Upper lobe of left lung (tissue), 4 donors: ENCODE results near the gene SLC26A1.

Experiments used
- EP300 ChIP-seq, 4 donors: sonication (generic); formaldehyde crosslinking; IDR thresholded peaks; one replicate each; pipeline ENCODE4 v1.5.1; 2017; ENCODE audit warnings: antibody characterized with exemption in 4 of 4, control low read depth in 2 of 4
- POLR2A ChIP-seq, 4 donors: fragments of 450-650 bp; IDR thresholded peaks; one replicate each; pipeline ENCODE4 v1.5.1; 2016 to 2017; ENCODE audit warnings: antibody characterized with exemption in 4 of 4, mild to moderate bottlenecking in 2 of 4
- POLR2AphosphoS5 ChIP-seq, 2 donors: sonication (generic); formaldehyde crosslinking; IDR thresholded peaks; one replicate each; pipeline ENCODE4 v1.5.1; 2017; ENCODE audit warnings: antibody characterized with exemption in 2 of 2
- TF ChIP-seq, protein P1 (sequence below), 6 experiments: fragments of 450-650 bp in 4 of 6; fragments of 200-600 bp in 2 of 6; sonication (generic) in 2 of 6; IDR thresholded peaks; one replicate each; pipeline ENCODE4 v1.5.1; 2016 to 2019; ENCODE audit warnings: antibody characterized with exemption in 6 of 6

DNA sequence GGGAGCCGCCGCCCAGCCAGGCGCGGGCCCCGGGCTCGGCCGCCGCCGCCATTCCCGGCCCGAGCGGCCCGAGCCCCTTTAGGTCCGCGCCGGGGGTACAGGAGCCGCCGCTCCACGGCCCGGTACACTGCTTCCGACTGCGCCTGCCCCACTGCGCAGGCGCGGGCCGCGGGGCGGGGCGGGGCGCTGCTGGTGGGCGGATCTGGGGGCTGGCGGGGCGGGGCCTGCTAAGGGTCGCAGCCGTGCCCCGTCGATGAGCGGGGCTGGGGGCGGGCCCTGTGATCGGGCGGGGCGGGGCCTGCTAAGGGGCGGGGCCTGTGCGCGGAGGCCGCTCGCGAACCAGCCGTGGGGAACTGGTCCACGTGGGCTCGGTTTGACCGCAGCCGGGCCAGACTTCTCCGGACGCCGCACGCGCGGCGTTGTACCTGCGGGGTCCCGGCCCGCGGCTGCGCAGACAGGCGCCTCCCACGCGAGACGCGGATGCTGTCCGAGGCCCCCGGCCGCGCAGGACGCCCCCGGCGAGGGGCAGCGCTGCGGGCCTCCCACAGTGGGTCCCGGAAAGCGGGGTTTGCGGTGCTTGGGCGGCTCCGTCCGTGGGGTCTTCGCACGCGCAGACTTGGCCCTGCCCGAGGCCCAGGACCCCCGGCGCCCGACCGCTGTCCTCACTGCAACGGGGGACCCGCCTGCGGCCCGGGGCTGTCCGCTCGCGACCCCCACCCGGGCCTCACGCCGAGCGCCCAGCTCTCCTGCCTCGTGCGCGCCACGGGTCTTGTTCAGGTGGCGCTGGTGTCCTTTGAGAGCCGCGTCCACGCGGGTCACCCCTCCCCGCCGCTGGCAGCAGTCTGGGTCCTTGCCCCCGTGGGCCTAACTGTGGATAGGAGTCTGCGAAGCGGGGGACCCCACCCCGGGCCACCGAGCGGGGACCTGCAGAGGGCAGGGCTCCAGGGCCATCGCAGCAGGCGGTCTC lies 19.5 kb downstream of the SLC26A1 start, which contains the start of gene DGKQ:
- TF ChIP-seq EP300 (IDR thresholded peaks at IDR 0.05) (no peak), POLR2A (IDR thresholded peaks at IDR 0.05) (peak in 1 of 4 donors; percentile 36), POLR2AphosphoS5 (IDR thresholded peaks at IDR 0.05) (no peak)
- TF ChIP-seq, protein P1, sequence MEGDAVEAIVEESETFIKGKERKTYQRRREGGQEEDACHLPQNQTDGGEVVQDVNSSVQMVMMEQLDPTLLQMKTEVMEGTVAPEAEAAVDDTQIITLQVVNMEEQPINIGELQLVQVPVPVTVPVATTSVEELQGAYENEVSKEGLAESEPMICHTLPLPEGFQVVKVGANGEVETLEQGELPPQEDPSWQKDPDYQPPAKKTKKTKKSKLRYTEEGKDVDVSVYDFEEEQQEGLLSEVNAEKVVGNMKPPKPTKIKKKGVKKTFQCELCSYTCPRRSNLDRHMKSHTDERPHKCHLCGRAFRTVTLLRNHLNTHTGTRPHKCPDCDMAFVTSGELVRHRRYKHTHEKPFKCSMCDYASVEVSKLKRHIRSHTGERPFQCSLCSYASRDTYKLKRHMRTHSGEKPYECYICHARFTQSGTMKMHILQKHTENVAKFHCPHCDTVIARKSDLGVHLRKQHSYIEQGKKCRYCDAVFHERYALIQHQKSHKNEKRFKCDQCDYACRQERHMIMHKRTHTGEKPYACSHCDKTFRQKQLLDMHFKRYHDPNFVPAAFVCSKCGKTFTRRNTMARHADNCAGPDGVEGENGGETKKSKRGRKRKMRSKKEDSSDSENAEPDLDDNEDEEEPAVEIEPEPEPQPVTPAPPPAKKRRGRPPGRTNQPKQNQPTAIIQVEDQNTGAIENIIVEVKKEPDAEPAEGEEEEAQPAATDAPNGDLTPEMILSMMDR (IDR thresholded peaks at IDR 0.05): no peak
